H9 (cell line): ENCODE results near the gene RNF5. TPM values are rescaled to one million over a fixed set of nuclear protein-coding genes. Genes with fewer than 3 reads are reported as not detected.

Experiments used
- DNase-seq: peaks from one replicate; pipeline ENCODE4 v3.0.0-alpha.2; 2017
- H2AFZ ChIP-seq: one replicate; pipeline ENCODE4 v1.6.1; 2013; ENCODE audit warnings: mild to moderate bottlenecking, low read length, control low read depth, moderate library complexity
- H2AK5ac ChIP-seq: 2 replicates; pipeline ENCODE4 v1.6.1; 2013; ENCODE audit warnings: low read length, control low read depth, mixed read lengths; ENCODE audit not compliant: insufficient read length
- H2BK120ac ChIP-seq: one replicate; pipeline ENCODE4 v1.6.1; 2013; ENCODE audit warnings: low read depth, mild to moderate bottlenecking, low read length, control low read depth, inconsistent platforms; ENCODE audit not compliant: poor library complexity, severe bottlenecking
- H2BK12ac ChIP-seq: 2 replicates; pipeline ENCODE4 v1.6.1; 2013; ENCODE audit warnings: low read length, control low read depth, mixed read lengths, low read depth; ENCODE audit not compliant: insufficient read length
- H2BK15ac ChIP-seq: 2 replicates; pipeline ENCODE4 v1.6.1; 2013; ENCODE audit warnings: low read depth, low read length, control low read depth
- H2BK20ac ChIP-seq: one replicate; pipeline ENCODE4 v1.6.1; 2013; ENCODE audit warnings: low read depth, mild to moderate bottlenecking, low read length, control low read depth, inconsistent platforms; ENCODE audit not compliant: poor library complexity, severe bottlenecking
- H2BK5ac ChIP-seq: 2 replicates; pipeline ENCODE4 v1.6.1; 2013; ENCODE audit warnings: low read length, control low read depth, mixed read lengths; ENCODE audit not compliant: insufficient read length
- H3K14ac ChIP-seq: 2 replicates; pipeline ENCODE4 v1.6.1; 2013; ENCODE audit warnings: low read length, control low read depth; ENCODE audit not compliant: insufficient read depth
- H3K18ac ChIP-seq: 2 replicates; pipeline ENCODE4 v1.6.1; 2013; ENCODE audit warnings: low read depth, mild to moderate bottlenecking, mixed read lengths, low read length, control low read depth; ENCODE audit not compliant: insufficient read length
- H3K23ac ChIP-seq: 2 replicates; pipeline ENCODE4 v1.6.1; 2013; ENCODE audit warnings: low read length, control low read depth, mixed read lengths, low read depth; ENCODE audit not compliant: insufficient read length
- H3K23me2 ChIP-seq: 2 replicates; pipeline ENCODE4 v1.6.1; 2013; ENCODE audit warnings: low read depth, mild to moderate bottlenecking, mixed read lengths, low read length, control low read depth; ENCODE audit not compliant: insufficient read length, poor library complexity, severe bottlenecking
- H3K27ac ChIP-seq: 2 replicates; pipeline ENCODE4 v1.5.1; 2013; ENCODE audit warnings: low read length, control low read depth, mixed read lengths, low read depth; ENCODE audit not compliant: insufficient read length
- H3K27me3 ChIP-seq: 2 replicates; pipeline ENCODE4 v1.6.1; 2013; ENCODE audit warnings: low read length, control low read depth, inconsistent platforms; ENCODE audit not compliant: insufficient read depth
- H3K4ac ChIP-seq: 2 replicates; pipeline ENCODE4 v1.6.1; 2013; ENCODE audit warnings: low read depth, mild to moderate bottlenecking, control low read depth, inconsistent platforms, low read length, moderate library complexity
- H3K4me1 ChIP-seq: 2 replicates; pipeline ENCODE4 v1.6.1; 2013; ENCODE audit warnings: low read length, control low read depth, inconsistent platforms; ENCODE audit not compliant: insufficient read depth
- H3K4me2 ChIP-seq: 2 replicates; pipeline ENCODE4 v1.6.1; 2013; ENCODE audit warnings: low read length, control low read depth, mixed read lengths; ENCODE audit not compliant: insufficient read length, insufficient read depth
- H3K56ac ChIP-seq: 2 replicates; pipeline ENCODE4 v1.6.1; 2013; ENCODE audit warnings: low read depth, mild to moderate bottlenecking, mixed read lengths, low read length, control low read depth; ENCODE audit not compliant: insufficient read length
- H3K79me1 ChIP-seq: 2 replicates; pipeline ENCODE4 v1.6.1; 2013; ENCODE audit warnings: low read depth, mild to moderate bottlenecking, moderate library complexity, low read length, control low read depth, inconsistent platforms; ENCODE audit not compliant: insufficient read depth, poor library complexity, severe bottlenecking
- H3K79me2 ChIP-seq: 2 replicates; pipeline ENCODE4 v1.6.1; 2013; ENCODE audit warnings: low read length, control low read depth, inconsistent platforms; ENCODE audit not compliant: insufficient read depth
- H3K9ac ChIP-seq: 2 replicates; pipeline ENCODE4 v1.6.1; 2013; ENCODE audit warnings: low read length, control low read depth, mixed read lengths; ENCODE audit not compliant: insufficient read length; ENCODE audit errors: extremely low read depth
- H3K9me3 ChIP-seq: one replicate; pipeline ENCODE4 v1.6.1; 2013; ENCODE audit warnings: low read depth, low read length, inconsistent platforms; ENCODE audit not compliant: control insufficient read depth
- H3T11ph ChIP-seq: one replicate; pipeline ENCODE4 v1.6.1; 2013; ENCODE audit warnings: mild to moderate bottlenecking, low read length, control low read depth, inconsistent platforms
- H4K20me1 ChIP-seq: one replicate; pipeline ENCODE4 v1.6.1; 2013; ENCODE audit not compliant: control insufficient read depth, insufficient read length, insufficient read depth
- H4K5ac ChIP-seq: 2 replicates; pipeline ENCODE4 v1.6.1; 2013; ENCODE audit warnings: low read depth, mild to moderate bottlenecking, mixed read lengths, low read length, control low read depth; ENCODE audit not compliant: insufficient read length
- H4K8ac ChIP-seq: replicated peaks from 2 replicates; pipeline ENCODE4 v1.6.1; 2013; ENCODE audit warnings: low read length, control low read depth, mixed read lengths, low read depth; ENCODE audit not compliant: insufficient read length
- H4K91ac ChIP-seq: 2 replicates; pipeline ENCODE4 v1.6.1; 2013; ENCODE audit warnings: low read depth, mild to moderate bottlenecking, moderate library complexity, mixed read lengths, low read length, control low read depth; ENCODE audit not compliant: insufficient read length
- H3K27ac Mint-ChIP-seq, 3 experiments: 2 replicates in 2 of 3; 3 replicates in 1 of 3; pipeline ENCODE4 v1.8.0; 2020 to 2021; ENCODE audit warnings: mixed read lengths in 3 of 3, mild to moderate bottlenecking in 1 of 3, moderate library complexity in 1 of 3
- H3K27me3 Mint-ChIP-seq: 2 replicates; pipeline ENCODE4 v1.8.0; 2021; ENCODE audit warnings: low read depth, mild to moderate bottlenecking, moderate library complexity, mixed read lengths
- H3K36me3 Mint-ChIP-seq, 3 experiments: 2 replicates in 2 of 3; 3 replicates in 1 of 3; pipeline ENCODE4 v1.8.0; 2020 to 2021; ENCODE audit warnings: low read depth in 3 of 3, mixed read lengths in 3 of 3; ENCODE audit not compliant: insufficient read depth in 1 of 3
- H3K4me1 Mint-ChIP-seq, 2 experiments: 2 replicates each; pipeline ENCODE4 v1.8.0; 2020; ENCODE audit warnings: mixed read lengths in 2 of 2
- H3K4me3 Mint-ChIP-seq, 2 experiments: 2 replicates in 1 of 2; 3 replicates in 1 of 2; pipeline ENCODE4 v1.8.0; 2020 to 2021; ENCODE audit warnings: mild to moderate bottlenecking in 2 of 2, mixed read lengths in 2 of 2, moderate library complexity in 1 of 2
- H3K9me3 Mint-ChIP-seq, 2 experiments: 2 replicates in 1 of 2; 3 replicates in 1 of 2; pipeline ENCODE4 v1.8.0; 2020; ENCODE audit warnings: mild to moderate bottlenecking in 2 of 2, mixed read lengths in 2 of 2, moderate library complexity in 1 of 2
- WGBS: extraction: QIAGEN DNeasy Blood & Tissue Kit; methylation state at CpG from one replicate; pipeline ENCODE4 v1.1.7; 2013; ENCODE audit warnings: missing lambda C conversion rate, low lambda C conversion rate, mixed read lengths; ENCODE audit not compliant: insufficient read length; ENCODE audit errors: extremely low coverage; 5-methylcytosine and 5-hydroxymethylcytosine counted together
- total RNA-seq: library from RNA; stranded (reverse); gene quantifications from 2 replicates; pipeline ENCODE4 v1.2.1, GENCODE V29; 2021
- TF ChIP-seq, protein P1 (sequence below): fragments of 200-600 bp; sonication (generic); conservative IDR thresholded peaks from 3 replicates; pipeline ENCODE4 v1.8.0; 2021; ENCODE audit warnings: antibody characterized with exemption, mild to moderate bottlenecking

The RNF5 gene
- total RNA-seq, 1 experiment from 2014 or later, result 116 TPM

GRCh38 chr6:32224696-32225095 lies 46.5 kb downstream of the RNF5 start:
- H3K56ac ChIP-seq, result no peak overlapping the region
- H2AK5ac ChIP-seq, result no peak overlapping the region
- no peaks in the 10 kb centered on the region for H3K23me2 ChIP-seq
- H3K4ac ChIP-seq, result no peak overlapping the region
- no peak overlapping the region for H2BK15ac ChIP-seq
- H3K27me3 ChIP-seq, result no peaks in the 10 kb centered on the region
- H3K79me2 ChIP-seq, result no peaks in the 10 kb centered on the region
- H3K18ac ChIP-seq, result no peak overlapping the region
- H4K5ac ChIP-seq, result no peak overlapping the region
- Mint-ChIP-seq H3K4me1 (peaks cover 18% of the 10 kb centered on the region in 2 experiments), H3K27me3 (peaks cover 13% of the 10 kb centered on the region), H3K4me3 (no peak overlapping the region), H3K36me3 (no peaks in the 10 kb centered on the region; a peak in 1 of 7 replicates), H3K27ac (no peak overlapping the region), H3K9me3 (no peaks in the 10 kb centered on the region)
- TF ChIP-seq, protein P1, sequence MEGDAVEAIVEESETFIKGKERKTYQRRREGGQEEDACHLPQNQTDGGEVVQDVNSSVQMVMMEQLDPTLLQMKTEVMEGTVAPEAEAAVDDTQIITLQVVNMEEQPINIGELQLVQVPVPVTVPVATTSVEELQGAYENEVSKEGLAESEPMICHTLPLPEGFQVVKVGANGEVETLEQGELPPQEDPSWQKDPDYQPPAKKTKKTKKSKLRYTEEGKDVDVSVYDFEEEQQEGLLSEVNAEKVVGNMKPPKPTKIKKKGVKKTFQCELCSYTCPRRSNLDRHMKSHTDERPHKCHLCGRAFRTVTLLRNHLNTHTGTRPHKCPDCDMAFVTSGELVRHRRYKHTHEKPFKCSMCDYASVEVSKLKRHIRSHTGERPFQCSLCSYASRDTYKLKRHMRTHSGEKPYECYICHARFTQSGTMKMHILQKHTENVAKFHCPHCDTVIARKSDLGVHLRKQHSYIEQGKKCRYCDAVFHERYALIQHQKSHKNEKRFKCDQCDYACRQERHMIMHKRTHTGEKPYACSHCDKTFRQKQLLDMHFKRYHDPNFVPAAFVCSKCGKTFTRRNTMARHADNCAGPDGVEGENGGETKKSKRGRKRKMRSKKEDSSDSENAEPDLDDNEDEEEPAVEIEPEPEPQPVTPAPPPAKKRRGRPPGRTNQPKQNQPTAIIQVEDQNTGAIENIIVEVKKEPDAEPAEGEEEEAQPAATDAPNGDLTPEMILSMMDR, result no peak
- H2BK20ac ChIP-seq, result no peak overlapping the region
- H3K27ac ChIP-seq, result no peak overlapping the region
- H3K23ac ChIP-seq, result no peak overlapping the region
- H4K20me1 ChIP-seq, result no peaks in the 10 kb centered on the region
- no peaks in the 10 kb centered on the region for H3K9me3 ChIP-seq
- DNase-seq, result no peak
- H2BK12ac ChIP-seq, result no peak overlapping the region
- H3K79me1 ChIP-seq, result no peaks in the 10 kb centered on the region
- no peak overlapping the region for H4K8ac ChIP-seq
- no peak overlapping the region for H2BK5ac ChIP-seq
- no peak overlapping the region for H3K4me2 ChIP-seq
- H3T11ph ChIP-seq, result no peak overlapping the region
- 0 out of 2 replicates have a peak, but pooled peaks cover 6% of the 10 kb centered on the region for H3K4me1 ChIP-seq
- WGBS, result no CpG with 5 or more reads among the region's 2 CpGs
- H2BK120ac ChIP-seq, result no peak overlapping the region
- no peak overlapping the region for H2AFZ ChIP-seq
- H3K14ac ChIP-seq, result no peak overlapping the region
- H4K91ac ChIP-seq, result no peak overlapping the region
- no peak overlapping the region for H3K9ac ChIP-seq
